K562 (cell line): ENCODE measurements around the gene ZBTB48. TPM values are rescaled to one million over a fixed set of nuclear protein-coding genes. Genes with fewer than 3 reads are reported as not detected.

Source experiments
- DACH1 ChIP-seq: fragments of 450-650 bp; IDR thresholded peaks from 2 replicates; pipeline ENCODE4 v1.6.1; 2018; ENCODE audit not compliant: partially characterized antibody
- HDAC1 ChIP-seq, 2 experiments: fragments of 450-650 bp; IDR thresholded peaks; 2 replicates each; pipeline ENCODE4 v1.6.1; 2016 to 2017; ENCODE audit warnings: inconsistent platforms in 1 of 2, mild to moderate bottlenecking in 1 of 2, moderate library complexity in 1 of 2
- HDAC2 ChIP-seq: fragments of 450-650 bp; IDR thresholded peaks from 2 replicates; pipeline ENCODE4 v1.6.1; 2016; ENCODE audit warnings: mild to moderate bottlenecking
- NRF1 ChIP-seq, 2 experiments: fragments of 450-650 bp; IDR thresholded peaks in 1 of 2; conservative IDR thresholded peaks in 1 of 2; 2 replicates each; pipeline ENCODE4 v1.6.1; 2014; ENCODE audit warnings: mild to moderate bottlenecking in 2 of 2
- PHB ChIP-seq: fragments of 250-450 bp; sonication (Bioruptor Pico); IDR thresholded peaks from 2 replicates; pipeline ENCODE4 v1.5.0; 2021
- PTBP1 ChIP-seq: fragments of 200-400 bp; formaldehyde crosslinking; IDR thresholded peaks from 2 replicates; pipeline ENCODE4 v1.6.1; 2017; ENCODE audit warnings: low read depth, low read length
- SIN3A ChIP-seq, 2 experiments: fragments of 150-350 bp in 1 of 2; IDR thresholded peaks; 2 replicates each; pipeline ENCODE4 v1.6.1; 2011 to 2016; ENCODE audit warnings: borderline replicate concordance in 2 of 2, low read depth in 2 of 2, low read length in 2 of 2, mild to moderate bottlenecking in 2 of 2, moderate library complexity in 2 of 2; ENCODE audit not compliant: control insufficient read depth in 1 of 2
- SMARCA4 ChIP-seq: fragments of 450-650 bp; IDR thresholded peaks from 2 replicates; pipeline ENCODE4 v1.6.1; 2016
- TBP ChIP-seq: optimal IDR thresholded peaks from 2 replicates; pipeline ENCODE3; 2011; ENCODE audit warnings: low read depth, low read length, improper control_type of control experiment
- TEAD1 ChIP-seq, 2 experiments: fragments of 450-650 bp in 1 of 2; sonication (generic) in 1 of 2; formaldehyde crosslinking; IDR thresholded peaks; 2 replicates each; pipeline versions ENCODE4 v1.4.0 to v1.8.0; 2020 to 2022; ENCODE audit warnings: mild to moderate bottlenecking in 2 of 2, missing genetic modification reagents in 1 of 2
- TEAD2 ChIP-seq: fragments of 450-650 bp; IDR thresholded peaks from 2 replicates; pipeline ENCODE4 v1.6.1; 2016; ENCODE audit warnings: missing genetic modification characterization, control low read depth, missing compliant biosample characterization
- YBX1 ChIP-seq: fragments of 450-650 bp; IDR thresholded peaks from 2 replicates; pipeline ENCODE4 v1.7.1; 2016; ENCODE audit warnings: mild to moderate bottlenecking
- ZNF224 ChIP-seq: sonication (generic); formaldehyde crosslinking; IDR thresholded peaks from 2 replicates; pipeline ENCODE4 v1.8.0; 2022; ENCODE audit warnings: mild to moderate bottlenecking, missing genetic modification reagents
- ZNF263 ChIP-seq: sonication (generic); formaldehyde crosslinking; IDR thresholded peaks from 2 replicates; pipeline ENCODE4 v1.8.0; 2022; ENCODE audit warnings: mild to moderate bottlenecking, missing genetic modification reagents, borderline replicate concordance
- polyA plus RNA-seq, 8 experiments: library from polyadenylated mRNA; depleted of rRNA in 4 of 8; stranded (reverse) in 5 of 8; unstranded in 3 of 8; fragments of >200 nt; fragmentation: Nextera tagmentation in 2 of 8; fragmentation: Illumina TruSeq in 1 of 8; extraction: Ambion mirVana in 2 of 8; extraction: Trizol in 1 of 8; gene quantifications; 2 replicates each; pipeline versions ENCODE4 v1.2.1 to v1.2.3, GENCODE V29; 2011 to 2014; ENCODE audit warnings: inconsistent platforms in 1 of 8, missing spikeins in 1 of 8
- total RNA-seq, 7 experiments: library from RNA; depleted of rRNA in 6 of 7; stranded (reverse); fragments of >200 nt in 6 of 7; fragmentation: Illumina TruSeq in 2 of 7; extraction: Trizol in 2 of 7; gene quantifications; 2 replicates each; pipeline versions ENCODE4 v1.2.1 to v1.2.3, GENCODE V29; 2011 to 2021; ENCODE audit warnings: low replicate concordance in 1 of 7
- TF ChIP-seq, protein P1 (sequence below): sonication (generic); formaldehyde crosslinking; IDR thresholded peaks from 2 replicates; pipeline ENCODE4 v1.8.1; 2023; ENCODE audit warnings: mild to moderate bottlenecking, missing genetic modification reagents
- TF ChIP-seq, protein P2 (sequence below): fragments of 450-650 bp; IDR thresholded peaks from 2 replicates; pipeline ENCODE4 v1.6.1; 2016
- TF ChIP-seq, protein P3 (sequence below): fragments of 450-650 bp; conservative IDR thresholded peaks from 2 replicates; pipeline ENCODE4 v1.6.1; 2016; ENCODE audit warnings: missing genetic modification characterization, low read depth, mild to moderate bottlenecking, missing compliant biosample characterization, moderate library complexity
- TF ChIP-seq, protein P4 (sequence below): fragments of 250-450 bp; sonication (Bioruptor Pico); IDR thresholded peaks from 2 replicates; pipeline ENCODE4 v1.8.0; 2022; ENCODE audit warnings: moderate library complexity, mild to moderate bottlenecking, inconsistent platforms
- TF ChIP-seq, protein P5 (sequence below): sonication (generic); formaldehyde crosslinking; IDR thresholded peaks from 2 replicates; pipeline ENCODE4 v1.8.1; 2023; ENCODE audit warnings: mild to moderate bottlenecking, missing genetic modification reagents
- TF ChIP-seq, protein P6 (sequence below): IDR thresholded peaks from 2 replicates; pipeline ENCODE4 v1.6.1; 2016; ENCODE audit warnings: missing genetic modification characterization, missing compliant biosample characterization

ZBTB48 gene
- total and polyA plus RNA-seq, 9 of the 15 experiments (the other 6 are each of a cell fraction or from before 2014, with no cell fraction given) = 1.9 to 66.9 (median 29.5) TPM

DNA sequence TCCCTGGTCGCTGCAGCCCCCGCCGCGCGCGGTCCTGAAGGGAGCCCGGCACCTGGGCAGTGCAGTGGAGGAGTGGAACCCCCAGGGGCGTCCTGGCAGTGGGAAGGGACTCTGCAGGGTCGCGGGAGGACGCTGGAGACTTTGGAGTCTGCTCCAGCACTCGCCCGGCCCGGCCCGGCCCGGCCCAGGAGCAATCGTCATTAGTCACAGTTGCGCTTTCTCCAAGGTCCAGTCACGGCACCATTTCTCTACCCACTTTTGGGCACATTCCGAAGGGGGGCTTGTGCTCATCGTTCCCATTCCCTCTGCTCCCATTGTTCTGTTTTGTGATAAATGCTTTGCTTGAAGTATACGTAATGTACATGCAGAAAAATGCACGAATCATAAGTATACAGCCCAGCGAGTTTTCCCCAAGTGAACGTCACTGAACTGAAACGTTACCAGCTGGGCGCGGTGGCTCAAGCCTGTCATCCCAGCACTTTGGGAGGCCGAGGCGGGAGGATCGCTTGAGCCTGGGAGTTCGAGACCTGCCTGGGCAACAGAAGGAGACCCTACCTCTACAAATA is 45.9 kb downstream of the ZBTB48 start (continued):
- 0 out of 2 replicates have a peak, but pooled peaks have one; percentile 44 for TF ChIP-seq ZNF224 (CRISPR knock-in tag)
- TF ChIP-seq, protein P1, sequence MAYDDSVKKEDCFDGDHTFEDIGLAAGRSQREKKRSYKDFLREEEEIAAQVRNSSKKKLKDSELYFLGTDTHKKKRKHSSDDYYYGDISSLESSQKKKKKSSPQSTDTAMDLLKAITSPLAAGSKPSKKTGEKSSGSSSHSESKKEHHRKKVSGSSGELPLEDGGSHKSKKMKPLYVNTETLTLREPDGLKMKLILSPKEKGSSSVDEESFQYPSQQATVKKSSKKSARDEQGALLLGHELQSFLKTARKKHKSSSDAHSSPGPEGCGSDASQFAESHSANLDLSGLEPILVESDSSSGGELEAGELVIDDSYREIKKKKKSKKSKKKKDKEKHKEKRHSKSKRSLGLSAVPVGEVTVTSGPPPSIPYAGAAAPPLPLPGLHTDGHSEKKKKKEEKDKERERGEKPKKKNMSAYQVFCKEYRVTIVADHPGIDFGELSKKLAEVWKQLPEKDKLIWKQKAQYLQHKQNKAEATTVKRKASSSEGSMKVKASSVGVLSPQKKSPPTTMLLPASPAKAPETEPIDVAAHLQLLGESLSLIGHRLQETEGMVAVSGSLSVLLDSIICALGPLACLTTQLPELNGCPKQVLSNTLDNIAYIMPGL = 0 out of 2 replicates have a peak, but pooled peaks have one; percentile 60
- no peak for TF ChIP-seq YBX1
- no peak for TF ChIP-seq TEAD2 (tag)
- TF ChIP-seq, protein P2, sequence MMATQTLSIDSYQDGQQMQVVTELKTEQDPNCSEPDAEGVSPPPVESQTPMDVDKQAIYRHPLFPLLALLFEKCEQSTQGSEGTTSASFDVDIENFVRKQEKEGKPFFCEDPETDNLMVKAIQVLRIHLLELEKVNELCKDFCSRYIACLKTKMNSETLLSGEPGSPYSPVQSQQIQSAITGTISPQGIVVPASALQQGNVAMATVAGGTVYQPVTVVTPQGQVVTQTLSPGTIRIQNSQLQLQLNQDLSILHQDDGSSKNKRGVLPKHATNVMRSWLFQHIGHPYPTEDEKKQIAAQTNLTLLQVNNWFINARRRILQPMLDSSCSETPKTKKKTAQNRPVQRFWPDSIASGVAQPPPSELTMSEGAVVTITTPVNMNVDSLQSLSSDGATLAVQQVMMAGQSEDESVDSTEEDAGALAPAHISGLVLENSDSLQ = no peak
- TF ChIP-seq, protein P3, sequence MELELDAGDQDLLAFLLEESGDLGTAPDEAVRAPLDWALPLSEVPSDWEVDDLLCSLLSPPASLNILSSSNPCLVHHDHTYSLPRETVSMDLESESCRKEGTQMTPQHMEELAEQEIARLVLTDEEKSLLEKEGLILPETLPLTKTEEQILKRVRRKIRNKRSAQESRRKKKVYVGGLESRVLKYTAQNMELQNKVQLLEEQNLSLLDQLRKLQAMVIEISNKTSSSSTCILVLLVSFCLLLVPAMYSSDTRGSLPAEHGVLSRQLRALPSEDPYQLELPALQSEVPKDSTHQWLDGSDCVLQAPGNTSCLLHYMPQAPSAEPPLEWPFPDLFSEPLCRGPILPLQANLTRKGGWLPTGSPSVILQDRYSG (tag) = no peak
- TF ChIP-seq, protein P4, sequence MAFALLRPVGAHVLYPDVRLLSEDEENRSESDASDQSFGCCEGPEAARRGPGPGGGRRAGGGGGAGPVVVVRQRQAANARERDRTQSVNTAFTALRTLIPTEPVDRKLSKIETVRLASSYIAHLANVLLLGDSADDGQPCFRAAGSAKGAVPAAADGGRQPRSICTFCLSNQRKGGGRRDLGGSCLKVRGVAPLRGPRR = no peak
- peak in 1 of 2 experiments; percentile 49; a peak in 1 of 4 replicates for TF ChIP-seq HDAC1 (IDR thresholded peaks at IDR 0.05)
- peak; percentile 40; the same call in 1 of the 2 replicates for TF ChIP-seq ZNF263 (CRISPR knock-in tag)
- TF ChIP-seq TBP = no peak
- 0 out of 4 replicates have a peak, but pooled peaks of 1 of the 2 experiments have one; percentile 33 for TF ChIP-seq TEAD1 (CRISPR knock-in tag; IDR thresholded peaks at IDR 0.05)
- TF ChIP-seq PTBP1 = no peak
- TF ChIP-seq SMARCA4 = peak; percentile 31; the same call in 1 of the 2 replicates
- 0 out of 2 replicates have a peak, but pooled peaks have one; percentile 13 for TF ChIP-seq PHB (CRISPR knock-in tag)
- TF ChIP-seq HDAC2 = 0 out of 2 replicates have a peak, but pooled peaks have one; percentile 33
- peak; percentile 53 for TF ChIP-seq DACH1
- 0 out of 4 replicates have a peak, but pooled peaks of 1 of the 2 experiments have one; percentile 8 for TF ChIP-seq NRF1 (conservative IDR thresholded peaks at IDR 0.05 in 1 of 2, IDR thresholded peaks at IDR 0.05 in 1 of 2)
- TF ChIP-seq, protein P5, sequence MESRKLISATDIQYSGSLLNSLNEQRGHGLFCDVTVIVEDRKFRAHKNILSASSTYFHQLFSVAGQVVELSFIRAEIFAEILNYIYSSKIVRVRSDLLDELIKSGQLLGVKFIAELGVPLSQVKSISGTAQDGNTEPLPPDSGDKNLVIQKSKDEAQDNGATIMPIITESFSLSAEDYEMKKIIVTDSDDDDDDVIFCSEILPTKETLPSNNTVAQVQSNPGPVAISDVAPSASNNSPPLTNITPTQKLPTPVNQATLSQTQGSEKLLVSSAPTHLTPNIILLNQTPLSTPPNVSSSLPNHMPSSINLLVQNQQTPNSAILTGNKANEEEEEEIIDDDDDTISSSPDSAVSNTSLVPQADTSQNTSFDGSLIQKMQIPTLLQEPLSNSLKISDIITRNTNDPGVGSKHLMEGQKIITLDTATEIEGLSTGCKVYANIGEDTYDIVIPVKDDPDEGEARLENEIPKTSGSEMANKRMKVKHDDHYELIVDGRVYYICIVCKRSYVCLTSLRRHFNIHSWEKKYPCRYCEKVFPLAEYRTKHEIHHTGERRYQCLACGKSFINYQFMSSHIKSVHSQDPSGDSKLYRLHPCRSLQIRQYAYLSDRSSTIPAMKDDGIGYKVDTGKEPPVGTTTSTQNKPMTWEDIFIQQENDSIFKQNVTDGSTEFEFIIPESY = no peak
- TF ChIP-seq, protein P6, sequence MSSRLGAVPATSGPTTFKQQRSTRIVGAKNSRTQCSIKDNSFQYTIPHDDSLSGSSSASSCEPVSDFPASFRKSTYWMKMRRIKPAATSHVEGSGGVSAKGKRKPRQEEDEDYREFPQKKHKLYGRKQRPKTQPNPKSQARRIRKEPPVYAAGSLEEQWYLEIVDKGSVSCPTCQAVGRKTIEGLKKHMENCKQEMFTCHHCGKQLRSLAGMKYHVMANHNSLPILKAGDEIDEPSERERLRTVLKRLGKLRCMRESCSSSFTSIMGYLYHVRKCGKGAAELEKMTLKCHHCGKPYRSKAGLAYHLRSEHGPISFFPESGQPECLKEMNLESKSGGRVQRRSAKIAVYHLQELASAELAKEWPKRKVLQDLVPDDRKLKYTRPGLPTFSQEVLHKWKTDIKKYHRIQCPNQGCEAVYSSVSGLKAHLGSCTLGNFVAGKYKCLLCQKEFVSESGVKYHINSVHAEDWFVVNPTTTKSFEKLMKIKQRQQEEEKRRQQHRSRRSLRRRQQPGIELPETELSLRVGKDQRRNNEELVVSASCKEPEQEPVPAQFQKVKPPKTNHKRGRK = no peak
- peak; percentile 17 to 31; a peak in 2 of 4 replicates for TF ChIP-seq SIN3A (IDR thresholded peaks at IDR 0.05; ENCODE audit: borderline replicate concordance in 2 of 2, control insufficient read depth in 1 of 2, low read depth in 2 of 2, low read length in 2 of 2)
